Activated effector memory CD4-positive, alpha-beta T cell treated with Interleukin-2 at 50 U/mL for 16 hours (primary cell): ENCODE measurements around the gene APOL4.
"Not testable (repeated sequence)": the region's sequence is repeated elsewhere in the genome, so short reads cannot be mapped to it uniquely, and the experiment has no call there.

Experiments used
- DNase-seq: peaks from one replicate; pipeline ENCODE4 v3.0.0-alpha.2; 2020

APOL4 gene

GRCh38 chr22:36231051-36231450 lies 29.4 kb upstream of the APOL4 start:
- not testable (repeated sequence) for DNase-seq

DNA sequence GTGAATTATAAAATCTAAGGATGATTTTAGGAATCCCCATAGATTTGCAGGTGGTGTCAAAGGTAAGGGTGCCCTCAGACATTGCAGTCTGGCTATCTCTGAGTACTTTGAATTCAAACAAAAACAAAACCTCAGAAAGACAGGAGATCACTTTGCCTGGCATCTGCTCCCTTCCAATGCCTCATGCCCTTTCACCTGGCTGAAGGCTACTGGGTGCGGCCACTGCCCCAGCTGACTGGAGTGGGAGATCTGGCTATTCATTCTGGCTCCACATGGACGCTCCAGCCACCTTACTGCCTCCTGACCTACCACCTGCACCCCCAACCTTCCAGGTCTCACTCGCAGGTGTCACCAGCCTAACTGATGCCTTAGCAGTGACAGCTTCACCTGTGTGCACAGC lies 28.0 kb upstream of the APOL4 start:
- DNase-seq: not testable (repeated sequence)

GRCh38 chr22:36228944-36229343 lies 27.3 kb upstream of the APOL4 start:
- DNase-seq: no peak

GRCh38 chr22:36228369-36228768 lies 26.8 kb upstream of the APOL4 start:
- DNase-seq: not testable (repeated sequence)

- no peak for DNase-seq
Observed at GRCh38 chr22:36227806-36228205, 26.2 kb upstream of the APOL4 start.

DNA sequence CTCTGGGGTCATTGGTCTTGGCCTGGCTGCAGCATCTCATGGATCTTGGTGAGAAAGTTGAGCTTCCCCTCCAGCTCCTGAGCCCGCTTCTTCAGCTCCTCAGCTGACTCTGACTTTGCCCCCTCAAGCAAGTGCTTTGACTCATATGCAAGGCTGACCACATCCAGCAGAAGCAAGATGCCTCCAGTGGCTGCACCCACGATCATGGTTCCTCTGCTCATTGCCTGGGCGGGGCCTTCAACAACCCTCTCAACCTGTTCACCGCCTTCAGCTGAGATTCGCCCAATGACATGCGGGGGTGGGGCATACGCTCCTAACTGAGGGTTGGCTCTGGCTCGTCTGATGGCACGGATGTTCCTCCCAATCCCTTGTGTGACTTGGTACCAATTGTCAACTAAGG lies 25.8 kb upstream of the APOL4 start:
- DNase-seq: no peak

DNA sequence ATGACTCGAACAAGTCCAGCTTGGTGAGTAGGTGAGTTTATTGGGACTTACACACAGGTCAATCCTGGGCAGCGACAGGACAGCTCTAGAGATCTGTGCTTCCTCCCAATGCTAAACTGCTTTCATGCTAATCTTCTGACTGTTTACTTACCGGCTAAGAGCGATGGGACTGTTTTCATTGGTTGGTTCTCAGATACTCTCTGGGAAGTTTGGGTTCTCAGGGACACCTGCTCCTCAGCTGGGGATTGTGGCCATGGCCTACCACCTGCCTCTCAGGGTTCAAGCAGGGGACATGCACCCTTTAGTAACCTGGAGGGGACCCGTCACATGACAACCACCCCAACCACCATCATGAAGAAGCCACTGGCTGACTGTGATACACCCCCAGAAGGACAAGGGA lies 24.6 kb upstream of the APOL4 start:
- DNase-seq: no peak

- DNase-seq: no peak
Observed at GRCh38 chr22:36225333-36225922, 23.8 kb upstream of the APOL4 start.

DNA sequence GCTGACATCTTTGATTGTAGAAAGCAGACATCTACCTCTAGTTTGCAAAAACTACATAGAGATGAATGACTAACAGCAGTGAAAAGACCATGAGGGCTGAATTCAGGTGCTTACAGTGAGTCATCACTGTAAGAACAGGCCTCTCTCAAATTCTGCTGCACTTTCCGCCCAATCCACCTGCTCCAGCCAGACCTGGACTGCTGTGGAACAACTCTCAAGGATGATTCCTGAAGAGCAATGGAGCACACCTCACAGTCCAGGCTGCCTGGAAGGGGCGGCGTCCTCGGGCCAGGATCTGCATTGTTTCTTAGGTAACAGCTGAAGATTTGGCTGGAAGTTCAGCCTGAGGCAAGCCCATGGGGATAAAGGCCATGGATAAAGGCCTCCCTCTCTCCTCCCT lies 22.6 kb upstream of the APOL4 start:
- DNase-seq: no peak

DNA sequence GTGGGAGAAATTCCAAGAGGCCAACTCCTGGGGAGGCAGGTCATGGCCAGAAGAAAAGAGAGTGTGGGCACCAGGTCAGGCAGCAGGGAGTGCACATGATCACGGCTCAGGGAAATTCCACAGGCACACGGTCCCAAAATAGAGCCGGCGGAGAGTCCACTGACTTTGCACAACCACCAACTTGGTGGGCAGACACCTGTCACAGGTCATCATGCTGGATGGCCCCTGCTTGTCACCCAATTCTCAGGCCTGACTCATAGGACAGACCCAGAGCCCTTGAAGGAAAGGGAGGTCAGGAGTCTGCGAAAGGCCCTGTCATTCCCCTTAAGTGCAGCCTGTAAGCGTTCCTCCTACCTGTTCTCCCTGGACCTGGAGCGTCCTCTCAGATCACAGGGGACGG lies 21.9 kb upstream of the APOL4 start:
- no peak for DNase-seq

DNA sequence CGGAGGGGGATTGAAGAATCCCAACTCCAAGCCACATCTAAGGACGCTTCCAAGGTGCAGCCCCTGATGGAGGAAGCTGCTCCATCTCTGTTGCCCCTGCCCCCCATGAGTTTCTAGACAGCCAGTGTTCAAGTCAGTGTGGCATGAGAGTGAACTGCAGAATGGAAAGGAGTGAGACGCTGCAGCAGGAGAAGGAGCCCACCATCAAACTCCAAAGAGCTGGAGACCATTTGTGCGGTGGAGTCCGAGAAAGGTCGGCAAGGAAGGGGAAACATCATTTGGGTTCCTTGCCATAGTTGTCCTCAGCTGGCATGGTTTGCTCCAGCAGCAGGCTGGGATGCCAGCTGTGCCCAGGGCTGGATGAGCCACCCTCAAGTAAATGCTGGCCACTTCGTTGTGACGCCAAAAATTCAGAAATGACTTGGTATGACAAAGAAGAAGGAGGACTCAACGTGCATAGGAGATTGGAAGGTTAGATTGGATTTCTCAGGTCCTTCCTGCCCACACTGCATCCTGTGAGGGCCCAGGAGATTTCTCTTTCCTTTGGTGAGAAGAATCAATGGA lies 21.4 kb upstream of the APOL4 start:
- no peak for DNase-seq

DNA sequence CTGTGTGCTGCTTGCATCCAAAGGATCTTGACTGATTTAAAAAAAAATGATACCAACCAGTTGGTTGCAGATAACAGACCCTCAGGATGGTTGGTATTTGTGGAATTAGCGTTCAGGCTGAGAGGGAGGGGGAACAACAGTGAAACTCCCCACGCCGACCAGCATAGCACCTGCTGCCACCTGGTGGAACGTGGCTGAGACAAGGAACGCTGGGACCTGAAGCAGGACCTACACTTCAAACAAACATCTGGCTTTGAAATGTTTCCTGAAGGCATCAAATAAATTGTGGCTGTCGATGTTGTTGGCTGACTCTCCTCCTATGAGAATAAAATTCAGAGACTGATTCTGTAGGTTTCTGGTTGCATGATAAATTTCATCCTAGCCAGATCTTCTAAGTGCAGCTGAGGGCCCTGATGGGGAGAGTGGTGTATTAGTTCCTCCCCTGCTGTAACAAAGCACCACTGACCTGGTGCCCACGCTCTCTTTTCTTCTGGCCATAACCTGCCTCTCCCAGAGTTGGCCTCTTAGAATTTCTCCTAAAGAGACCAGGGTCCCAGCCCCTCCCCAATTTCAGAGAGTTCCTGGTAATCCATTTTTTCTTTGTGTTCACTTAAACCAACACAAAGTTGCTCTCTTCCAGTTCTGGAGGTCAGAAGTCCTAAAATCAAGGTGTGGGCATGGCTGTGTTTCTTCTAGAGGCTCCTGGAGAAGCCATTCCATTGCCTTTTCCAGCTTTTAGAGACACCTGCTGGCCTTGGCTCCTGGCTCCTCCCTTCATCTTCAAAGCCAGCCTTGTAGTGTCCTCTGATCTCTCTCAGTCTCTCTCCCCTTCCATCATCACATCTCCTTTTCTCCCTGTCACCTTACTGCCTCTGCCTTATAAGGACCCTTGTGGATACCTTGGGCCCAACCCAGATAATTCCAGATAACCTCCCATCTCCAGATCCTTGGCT lies 20.5 kb upstream of the APOL4 start:
- DNase-seq: peak; percentile 23

DNA sequence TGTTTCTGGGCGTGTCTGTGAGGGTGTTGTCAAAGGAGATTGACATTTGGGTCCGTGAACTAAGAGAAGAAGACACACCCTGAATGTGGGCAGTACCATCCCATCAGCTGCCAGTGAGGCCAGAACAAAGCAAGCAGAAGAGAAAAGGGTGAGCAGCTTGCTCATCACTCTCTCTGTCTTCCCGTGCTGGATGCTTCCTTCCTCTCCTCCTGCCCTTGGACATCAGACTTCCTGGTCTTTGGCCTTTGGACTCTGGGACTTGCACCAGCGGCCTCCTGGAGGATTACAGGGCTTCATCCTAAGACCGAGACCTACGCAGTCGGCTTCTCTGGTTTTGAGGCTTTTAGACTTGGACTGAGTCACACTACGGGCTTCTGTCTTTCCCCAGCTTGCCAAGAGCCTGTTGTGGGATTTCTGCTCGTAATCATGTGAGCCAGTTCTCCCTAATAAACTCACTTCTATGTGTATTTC lies 18.9 kb upstream of the APOL4 start:
- DNase-seq: no peak

- DNase-seq: no peak
Observed at GRCh38 chr22:36218648-36219193, 17.1 kb upstream of the APOL4 start.

- DNase-seq: no peak
Observed at GRCh38 chr22:36215981-36216380, 14.4 kb upstream of the APOL4 start.

- no peak for DNase-seq
Observed at GRCh38 chr22:36213586-36213985, 12.0 kb upstream of the APOL4 start.

- DNase-seq: no peak
Observed at GRCh38 chr22:36212901-36213300, 11.3 kb upstream of the APOL4 start.

DNA sequence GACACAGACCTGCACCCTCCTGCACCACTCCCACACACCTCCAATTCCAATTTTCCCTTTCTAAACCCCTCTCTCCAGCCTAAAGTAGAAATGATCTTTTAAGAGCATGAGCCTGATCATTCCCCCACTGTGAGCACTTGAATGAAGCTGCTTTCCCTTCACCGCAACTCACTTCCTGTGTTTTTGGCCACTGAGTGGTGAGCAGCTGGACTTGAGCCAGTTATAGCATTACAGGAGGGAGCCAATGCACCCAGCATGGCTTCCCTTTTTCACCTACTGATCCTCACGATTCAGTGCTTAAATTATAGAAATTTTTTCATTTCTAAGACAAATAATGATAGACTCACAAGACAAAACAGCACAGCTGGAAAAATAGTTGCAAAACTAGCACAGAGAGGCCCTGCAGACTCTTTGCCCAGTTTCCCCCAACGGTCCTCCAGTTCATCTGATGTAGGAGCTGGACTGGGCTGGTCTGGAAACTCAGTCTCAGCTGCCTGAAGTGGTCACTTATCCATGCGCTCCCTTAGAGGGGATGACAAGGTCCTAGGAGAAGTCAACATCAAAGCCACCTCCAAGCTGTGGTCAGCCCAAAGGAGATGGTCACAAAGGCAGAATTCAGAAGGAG lies 9.7 kb upstream of the APOL4 start:
- no peak for DNase-seq

DNA sequence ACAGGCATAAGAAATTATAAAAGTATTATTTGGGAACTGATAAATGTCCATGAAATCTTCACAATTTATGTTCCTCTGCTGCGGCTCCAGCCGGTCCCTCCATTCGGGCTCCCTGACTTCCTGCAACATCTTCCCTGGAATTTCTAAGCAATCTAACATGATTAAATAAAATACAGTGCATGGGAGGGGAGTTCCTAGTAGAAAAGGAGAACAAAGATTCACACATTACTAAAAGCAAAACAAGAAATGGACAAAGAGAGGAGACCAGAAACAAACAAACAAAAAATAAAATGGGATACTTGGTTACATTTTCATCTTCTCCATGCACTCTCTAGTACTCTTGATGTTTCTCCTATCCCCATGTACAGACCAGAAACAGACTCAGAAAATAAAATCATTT lies 8.6 kb upstream of the APOL4 start:
- no peak for DNase-seq

DNA sequence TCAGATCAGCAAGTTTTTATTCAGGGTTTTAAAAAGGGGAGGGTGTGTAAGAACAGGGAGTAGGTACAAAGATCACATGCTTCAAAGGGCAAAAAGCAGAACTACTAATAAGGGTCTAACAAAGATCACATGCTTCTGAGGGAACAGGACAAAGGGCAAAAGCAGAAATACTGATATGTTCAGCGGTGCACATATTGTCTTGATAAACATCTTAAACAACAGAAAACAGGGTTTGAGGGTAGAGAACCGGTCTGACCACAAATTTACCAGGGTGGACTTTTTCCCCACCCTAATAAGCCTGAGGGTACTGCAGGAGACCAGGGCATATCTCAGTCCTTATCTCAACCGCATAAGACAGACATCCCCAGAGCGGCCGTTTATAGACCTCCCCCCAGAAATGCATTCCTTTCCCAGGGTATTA lies 7.9 kb upstream of the APOL4 start:
- DNase-seq: not testable (repeated sequence)

DNA sequence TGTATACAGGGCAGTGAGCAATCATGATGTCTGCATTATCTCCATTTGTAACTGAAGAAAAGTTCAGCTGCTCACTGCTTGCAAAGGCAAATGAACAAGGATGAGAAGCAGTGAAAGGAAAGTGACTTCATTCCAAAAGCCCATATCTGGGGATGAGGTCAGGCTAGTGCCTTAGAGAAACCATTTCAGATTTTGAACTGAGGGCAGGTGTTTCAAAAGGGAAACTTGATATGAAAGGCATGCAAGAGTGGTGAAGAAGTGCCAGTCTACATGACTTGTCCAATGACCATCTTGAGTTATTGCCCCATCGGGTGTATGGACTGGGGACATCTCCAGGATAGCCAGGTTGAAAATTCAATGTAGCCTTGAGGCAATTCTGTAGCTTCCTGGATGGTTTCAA lies 7.3 kb upstream of the APOL4 start:
- no peak for DNase-seq

DNA sequence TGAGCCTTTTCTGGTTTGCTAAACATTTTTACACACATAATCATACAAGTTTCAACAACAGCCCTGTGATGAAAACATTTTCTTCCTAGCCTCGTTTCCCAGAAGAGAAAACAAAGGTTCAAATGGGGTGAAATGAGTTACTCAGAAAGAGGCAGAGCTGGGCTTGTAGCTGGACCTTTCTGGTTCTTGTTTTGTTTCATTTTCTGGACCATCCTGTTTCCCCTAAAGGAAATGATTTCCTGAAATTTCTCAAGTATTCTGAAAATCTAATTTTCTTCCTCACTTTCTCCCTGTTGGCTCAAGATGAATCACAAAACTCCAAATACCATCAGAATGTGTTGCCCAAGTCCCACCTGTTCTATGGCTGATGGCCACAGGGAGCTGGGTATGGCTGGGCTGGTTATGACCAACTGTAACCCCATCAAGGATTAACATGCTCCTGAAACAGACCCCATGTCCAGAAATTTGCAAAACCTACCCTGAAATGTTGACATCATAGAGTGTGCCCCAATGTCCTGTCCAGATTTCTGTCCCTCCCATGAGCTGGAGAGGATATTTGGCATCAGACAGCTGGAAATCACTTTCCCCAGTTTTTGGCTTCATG lies 6.7 kb upstream of the APOL4 start:
- DNase-seq: no peak

- DNase-seq: no peak
Observed at GRCh38 chr22:36206255-36206654, 4.6 kb upstream of the APOL4 start.
